ENCODE results near the gene DISP3.

Gene DISP3

GRCh38 chr1:11518791-11519628, 40.1 kb downstream of the DISP3 start:
- DNase-seq = no peak

DNA sequence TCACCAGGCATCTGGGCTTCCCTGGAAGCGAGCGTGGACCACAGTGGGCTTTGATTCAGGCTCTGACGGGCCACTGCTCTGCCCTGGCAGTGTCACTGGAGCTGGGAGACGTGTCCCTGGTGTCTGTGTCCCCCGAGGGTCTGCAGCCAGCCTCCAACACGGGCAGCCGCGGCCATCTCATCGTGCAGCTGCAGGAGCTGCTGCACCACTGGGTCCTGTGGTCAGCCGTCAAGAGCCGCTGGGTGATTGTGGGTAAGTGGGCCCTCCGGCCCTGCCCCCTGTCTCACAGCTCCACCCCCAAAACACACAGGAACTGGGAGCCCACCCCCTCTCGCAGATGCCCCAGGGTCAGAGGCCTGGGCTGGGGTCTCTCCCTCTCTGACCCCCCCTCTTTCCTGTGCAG, 40.7 kb downstream of the DISP3 start:
- DNase-seq = no peak

DNA sequence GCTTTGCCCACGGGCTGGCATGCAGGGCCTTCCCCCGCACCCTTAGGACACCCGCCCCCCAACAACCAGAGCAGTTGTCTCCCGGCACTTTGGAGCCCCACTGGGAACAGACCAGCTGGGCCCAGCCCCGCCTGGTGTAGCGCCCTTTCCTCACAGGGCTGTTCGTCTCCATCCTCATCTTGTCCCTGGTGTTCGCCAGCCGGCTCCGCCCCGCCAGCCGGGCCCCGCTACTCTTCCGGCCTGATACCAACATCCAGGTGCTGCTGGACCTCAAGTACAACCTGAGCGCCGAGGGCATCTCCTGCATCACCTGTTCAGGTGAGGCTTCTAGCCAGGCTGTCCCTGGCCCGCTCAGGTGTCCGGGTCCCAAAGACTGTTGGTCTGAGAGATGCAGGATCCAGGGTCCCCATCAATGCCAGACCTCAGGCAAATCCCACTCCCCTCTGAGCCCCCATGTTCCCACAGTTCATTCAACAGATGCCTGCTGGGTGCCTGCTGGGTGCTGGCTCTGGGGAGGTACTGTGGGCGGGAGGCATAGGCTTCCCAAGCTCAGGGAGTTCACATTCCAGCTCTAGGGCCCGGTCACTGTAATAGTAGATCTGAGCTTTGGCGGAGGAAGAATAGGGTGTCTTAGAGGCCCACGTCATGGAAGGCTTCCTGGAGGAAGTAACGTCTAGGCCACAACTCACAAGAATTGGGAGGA, 41.7 kb downstream of the DISP3 start:
- no peak for DNase-seq

- DNase-seq = no peak
These were observed 42.8 kb downstream of the DISP3 start for GRCh38 chr1:11521582-11522399.

DNA sequence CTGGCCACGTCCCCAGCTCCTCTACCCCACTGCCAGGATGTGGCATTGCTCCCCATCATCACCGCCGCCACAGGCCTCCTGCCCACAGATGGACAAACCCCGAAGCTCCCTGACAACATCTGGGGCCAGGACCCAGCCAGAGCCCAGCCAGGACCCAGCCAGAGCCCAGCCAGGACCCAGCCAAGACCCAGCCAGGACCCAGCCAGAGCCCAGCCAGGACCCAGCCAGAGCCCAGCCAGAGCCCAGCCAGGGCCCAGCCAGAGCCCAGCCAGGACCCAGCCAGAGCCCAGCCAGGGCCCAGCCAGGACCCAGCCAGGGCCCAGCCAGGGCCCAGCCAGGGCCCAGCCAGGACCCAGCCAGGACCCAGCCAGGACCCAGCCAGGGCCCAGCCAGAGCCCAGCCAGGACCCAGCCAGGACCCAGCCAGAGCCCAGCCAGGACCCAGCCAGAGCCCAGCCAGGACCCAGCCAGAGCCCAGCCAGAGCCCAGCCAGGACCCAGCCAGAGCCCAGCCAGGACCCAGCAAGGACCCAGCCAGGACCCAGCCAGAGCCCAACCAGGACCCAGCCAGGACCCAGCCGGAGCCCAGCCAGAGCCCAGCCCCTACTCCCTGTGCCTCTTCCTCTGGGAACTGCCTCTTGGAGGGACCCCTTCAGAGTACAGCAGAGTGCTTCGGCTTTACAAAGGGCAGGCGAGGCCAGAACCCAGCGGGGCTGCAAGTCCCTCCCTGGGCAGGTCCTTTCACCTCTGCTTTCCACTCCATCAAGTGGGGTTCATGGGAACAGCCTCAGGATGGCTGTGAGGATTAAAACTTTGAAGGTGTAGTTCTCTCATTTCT, 43.7 kb downstream of the DISP3 start:
- DNase-seq = no peak

DNA sequence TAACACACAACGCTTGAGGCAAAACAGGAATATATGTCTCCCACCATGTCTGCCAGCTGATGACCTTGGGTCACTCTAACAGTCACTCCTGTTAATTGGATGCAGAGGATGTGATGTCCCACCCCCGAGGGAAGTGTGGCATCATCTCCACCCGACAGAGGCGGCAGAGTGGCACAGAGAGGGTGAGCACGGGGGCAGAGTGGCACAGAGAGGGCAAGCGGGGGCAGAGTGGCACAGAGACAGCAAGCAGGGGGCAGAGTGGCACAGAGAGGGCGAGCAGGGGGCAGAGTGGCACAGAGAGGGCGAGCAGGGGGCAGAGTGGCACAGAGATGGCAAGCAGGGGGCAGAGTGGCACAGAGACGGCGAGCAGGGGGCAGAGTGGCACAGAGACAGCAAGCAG, 44.3 kb downstream of the DISP3 start:
- DNase-seq = no peak

DNA sequence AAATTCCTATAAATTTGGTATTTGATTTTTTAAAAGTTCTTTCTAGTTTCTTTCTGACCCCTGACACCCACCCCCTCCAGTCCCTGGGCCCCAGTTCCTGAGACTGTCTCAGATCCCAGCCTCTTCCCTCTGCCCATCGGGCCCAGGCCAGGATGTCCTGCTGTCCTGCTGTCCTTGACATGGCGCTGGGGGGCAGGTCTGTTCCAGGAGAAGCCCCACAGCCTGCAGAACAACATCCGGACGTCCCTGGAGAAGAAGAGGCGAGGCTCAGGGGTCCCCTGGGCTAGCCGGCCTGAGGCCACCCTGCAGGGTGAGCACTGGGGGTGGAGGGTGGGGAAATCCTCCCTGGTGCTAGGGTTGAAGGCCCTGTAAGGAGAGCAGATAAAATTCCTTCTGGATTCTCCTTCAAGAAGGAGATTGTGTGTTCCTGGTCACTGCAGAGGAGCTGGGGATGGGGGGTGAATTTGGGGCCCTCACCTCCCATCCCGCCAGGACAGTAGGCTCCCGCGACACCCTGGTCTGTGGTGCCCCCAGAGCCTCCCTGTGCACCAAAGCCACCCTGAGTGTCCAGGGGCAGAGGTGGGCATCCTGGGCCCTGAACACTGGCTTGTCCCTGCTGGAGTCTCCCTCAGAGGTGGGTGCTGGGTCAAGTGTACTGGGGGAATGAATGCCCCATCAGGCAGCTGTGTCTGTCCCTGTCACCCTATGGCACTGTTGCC, 45.0 kb downstream of the DISP3 start:
- DNase-seq = no peak

DNA sequence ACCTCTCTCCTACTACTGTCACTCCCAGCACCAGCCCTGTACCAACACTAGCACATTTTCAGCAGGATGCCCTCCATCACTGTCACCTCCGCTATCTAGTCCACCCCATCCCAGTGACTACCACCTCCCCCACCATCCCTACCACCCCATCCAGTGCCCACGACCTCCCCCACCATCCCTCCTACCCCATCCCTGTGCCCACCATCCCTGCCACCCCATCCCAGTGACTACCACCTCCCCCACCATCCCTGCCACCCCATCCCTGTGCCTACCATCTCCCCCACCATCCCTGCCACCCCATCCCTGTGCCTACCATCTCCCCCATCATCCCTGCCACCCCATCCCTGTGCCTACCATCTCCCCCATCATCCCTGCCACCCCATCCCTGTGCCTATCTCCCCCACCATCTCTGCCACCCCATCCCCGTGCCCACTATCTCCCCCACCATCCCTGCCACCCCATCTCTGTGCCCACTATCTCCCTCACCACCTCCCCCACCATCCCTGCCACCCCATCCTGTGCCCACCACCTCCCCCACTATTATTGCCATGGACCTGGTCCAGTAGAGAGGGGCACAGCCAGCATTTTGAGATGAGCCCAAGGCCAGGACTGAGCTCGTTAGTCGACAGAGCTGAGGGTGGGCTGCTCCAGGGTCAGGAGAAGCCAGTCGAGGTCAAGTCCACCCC, 45.7 kb downstream of the DISP3 start:
- DNase-seq = no peak

DNA sequence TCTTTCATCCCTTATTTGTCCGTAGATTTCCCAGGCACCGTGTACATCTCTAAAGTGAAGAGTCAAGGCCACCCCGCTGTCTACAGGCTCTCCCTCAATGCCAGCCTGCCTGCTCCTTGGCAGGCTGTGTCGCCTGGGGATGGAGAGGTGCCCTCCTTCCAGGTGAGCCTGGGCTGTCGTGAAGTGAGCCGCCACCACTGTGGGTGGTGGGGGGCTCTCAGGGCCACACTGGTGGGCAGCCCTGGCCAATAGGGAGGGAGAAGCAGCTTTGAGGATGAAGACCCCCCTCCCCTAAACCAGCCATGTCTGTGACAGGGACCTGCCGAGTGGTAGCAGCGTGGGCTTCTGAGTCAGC, 46.2 kb downstream of the DISP3 start:
- DNase-seq = no peak

DNA sequence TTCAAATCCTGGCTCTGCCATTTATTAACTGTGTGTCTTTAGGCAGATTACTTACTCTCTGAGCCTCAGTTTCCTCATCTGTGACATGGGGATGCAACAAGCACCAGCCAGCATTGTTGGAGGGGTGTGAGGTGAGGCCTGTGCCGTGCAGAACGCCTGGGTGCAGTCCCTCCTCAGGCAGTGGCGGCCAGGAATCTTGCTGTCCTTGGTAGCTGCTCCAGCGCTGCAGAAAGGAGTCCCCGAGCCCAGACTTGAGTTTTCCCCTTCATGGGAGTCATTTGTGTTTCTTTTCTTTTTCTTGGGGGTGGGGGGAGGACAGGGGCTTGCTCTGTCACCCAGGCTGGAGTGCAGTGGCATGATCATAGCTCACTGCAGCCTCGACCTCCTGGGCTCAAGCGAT, 46.6 kb downstream of the DISP3 start:
- DNase-seq = no peak

DNA sequence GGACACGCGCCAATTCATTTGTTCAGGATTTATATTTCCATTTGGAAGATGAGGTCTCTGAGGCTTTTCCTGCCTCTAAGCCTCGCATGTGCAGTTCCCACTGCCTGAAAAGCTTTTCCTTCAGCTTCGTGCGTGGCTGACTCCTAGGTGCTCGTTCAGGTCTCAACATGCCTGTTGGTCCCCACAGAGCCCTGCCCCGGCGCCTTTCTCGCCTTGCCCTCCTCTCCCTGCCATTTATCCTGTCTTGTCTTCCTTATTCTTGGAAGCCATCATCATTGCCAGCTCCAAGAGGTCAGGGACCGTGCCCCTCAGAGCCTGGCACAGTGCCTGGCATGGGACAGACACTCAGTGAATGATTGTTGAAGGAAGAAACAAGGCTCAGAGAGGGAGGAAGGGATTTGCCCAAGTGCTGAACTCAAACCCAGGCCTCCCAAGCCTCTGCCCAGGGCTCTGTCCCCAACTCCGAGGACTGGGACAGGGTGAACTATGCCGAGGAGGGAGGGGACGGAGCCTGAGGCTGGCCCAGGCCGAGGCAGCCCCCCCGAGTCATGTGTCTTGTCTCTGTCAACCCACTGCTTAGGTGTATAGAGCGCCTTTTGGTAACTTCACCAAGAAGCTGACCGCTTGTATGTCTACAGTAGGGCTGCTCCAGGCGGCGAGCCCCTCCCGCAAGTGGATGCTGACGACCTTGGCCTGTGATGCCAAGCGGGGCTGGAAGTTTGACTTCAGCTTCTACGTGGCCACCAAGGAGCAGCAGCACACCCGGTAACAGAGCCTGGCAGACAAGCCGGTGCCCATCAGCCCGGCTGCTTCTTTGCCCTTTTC, 47.3 kb downstream of the DISP3 start:
- no peak for DNase-seq

- DNase-seq = no peak
These were observed 48.8 kb downstream of the DISP3 start for GRCh38 chr1:11527541-11528452.

DNA sequence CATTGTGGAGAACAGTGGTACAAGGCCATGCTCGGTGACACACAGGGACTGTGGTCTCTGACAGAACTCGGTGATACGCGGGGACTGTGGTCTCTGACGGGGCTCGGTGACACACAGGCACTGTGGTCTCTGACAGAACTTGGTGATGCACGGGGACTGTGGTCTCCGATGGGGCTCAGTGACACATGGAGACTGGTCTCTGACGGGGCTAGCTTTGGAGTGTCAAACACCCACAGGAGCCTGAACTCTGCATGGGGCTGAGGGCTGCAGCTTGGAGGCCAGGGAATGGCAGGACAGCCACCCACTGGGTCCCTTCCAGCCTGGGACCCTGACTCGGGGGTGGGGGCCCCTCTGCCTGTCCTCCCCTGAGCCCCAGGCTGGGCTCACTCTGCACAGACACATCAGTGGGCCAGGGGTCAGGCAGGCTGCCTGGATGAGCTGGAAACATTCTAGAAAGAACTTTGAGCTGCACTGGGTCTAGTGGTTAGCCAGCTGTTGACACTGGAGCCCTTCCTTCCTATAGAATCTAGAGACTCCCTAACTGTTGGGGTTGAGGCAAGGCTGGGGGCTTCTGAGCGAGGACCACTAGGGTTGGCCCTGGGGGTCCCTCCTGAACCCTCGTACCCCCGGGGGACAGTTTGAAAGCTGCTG, 49.8 kb downstream of the DISP3 start:
- no peak for DNase-seq

GRCh38 chr1:11529330-11529729, 50.4 kb downstream of the DISP3 start:
- no peak for DNase-seq

DNA sequence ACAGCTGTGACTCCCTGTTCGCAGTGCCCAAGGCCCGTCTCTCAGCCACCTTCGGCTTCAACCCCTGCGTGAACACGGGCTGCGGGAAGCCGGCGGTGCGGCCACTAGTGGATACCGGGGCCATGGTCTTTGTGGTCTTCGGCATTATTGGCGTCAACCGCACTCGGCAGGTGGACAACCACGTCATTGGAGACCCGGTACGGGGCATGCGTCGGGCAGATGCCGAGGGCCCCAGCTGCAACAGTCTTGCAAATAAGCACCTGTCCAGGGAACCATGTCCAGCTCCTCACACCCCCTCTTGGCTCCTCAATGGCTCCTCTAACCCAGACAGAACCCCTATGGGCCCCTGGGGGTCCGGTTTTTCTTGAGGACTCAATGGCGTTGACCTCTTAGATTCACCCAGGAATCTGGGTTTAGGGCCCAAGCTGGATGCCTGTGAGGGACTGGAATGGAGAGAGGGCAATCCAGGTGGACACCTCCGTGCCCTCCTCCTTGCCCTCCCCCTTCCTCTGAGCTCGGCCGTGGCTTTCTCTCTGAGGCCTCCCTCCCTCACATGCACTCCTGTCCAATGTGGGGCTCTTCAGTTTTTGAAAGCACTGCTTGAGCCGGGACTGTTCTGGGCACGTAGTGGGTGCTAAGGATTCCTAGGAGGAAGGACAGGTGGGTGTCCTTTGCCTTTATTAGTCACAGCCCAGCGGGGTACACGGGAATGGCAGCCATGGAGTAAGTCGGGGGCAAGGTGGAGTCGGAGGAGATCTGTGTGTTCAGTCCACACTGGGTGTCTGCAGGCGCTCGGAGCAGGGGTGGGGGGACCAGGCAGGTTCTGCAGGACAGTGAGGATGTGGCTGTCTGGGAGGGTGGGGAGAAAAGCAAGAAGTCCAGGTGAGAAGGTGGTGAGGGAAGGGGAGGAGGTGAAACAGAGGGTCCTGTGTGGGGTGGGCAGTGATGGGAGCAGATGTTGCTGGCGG, 51.1 kb downstream of the DISP3 start:
- no peak for DNase-seq

DNA sequence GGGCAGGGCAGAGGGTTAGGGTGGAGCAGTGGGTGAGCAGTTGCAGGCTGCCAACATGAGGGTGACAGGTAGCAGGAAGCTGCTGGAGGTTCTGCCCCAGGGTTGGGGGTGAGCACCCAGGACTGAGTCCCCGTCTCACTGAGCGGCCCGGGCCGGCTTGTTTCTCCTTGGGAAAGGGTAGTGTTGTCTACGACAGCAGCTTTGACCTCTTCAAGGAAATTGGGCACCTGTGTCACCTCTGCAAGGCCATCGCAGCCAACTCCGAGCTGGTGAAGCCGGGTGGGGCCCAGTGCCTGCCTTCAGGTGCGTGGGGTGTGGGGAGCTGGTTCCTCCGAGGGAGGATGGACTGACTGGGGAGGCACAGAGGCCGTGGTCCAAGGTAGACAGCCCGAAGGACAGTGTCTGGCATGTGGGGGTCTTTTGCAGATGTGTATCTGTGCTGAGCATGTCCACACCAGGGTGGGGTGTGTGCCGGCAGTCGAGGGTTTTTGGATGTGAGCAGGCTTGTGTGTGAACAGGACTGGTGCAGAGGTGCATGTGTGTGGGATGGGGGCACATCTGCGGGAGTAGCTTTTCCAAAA, 51.9 kb downstream of the DISP3 start:
- no peak for DNase-seq

- DNase-seq = no peak
These were observed 52.4 kb downstream of the DISP3 start for GRCh38 chr1:11531314-11531870.
